22Rv1 (cell line): ENCODE measurements around the gene CFAP57.

Experiments
- H3K27ac ChIP-seq: fragments of 450-650 bp; 2 replicates; pipeline ENCODE4 v1.5.1; 2017
- ZFX ChIP-seq: fragments of 450-650 bp; IDR thresholded peaks from 2 replicates; pipeline ENCODE4 v1.6.1; 2017; ENCODE audit warnings: antibody characterized with exemption, borderline replicate concordance
- TF ChIP-seq, protein P1 (sequence below): fragments of 450-650 bp; IDR thresholded peaks from 2 replicates; pipeline ENCODE4 v1.5.1; 2017; ENCODE audit warnings: mild to moderate bottlenecking

The CFAP57 gene

GRCh38 chr1:43277116-43277876, 105.2 kb downstream of the CFAP57 start:
- H3K27ac ChIP-seq: peak overlapping the region; percentile 38; the same call in 1 of the 2 replicates
- TF ChIP-seq, protein P1, sequence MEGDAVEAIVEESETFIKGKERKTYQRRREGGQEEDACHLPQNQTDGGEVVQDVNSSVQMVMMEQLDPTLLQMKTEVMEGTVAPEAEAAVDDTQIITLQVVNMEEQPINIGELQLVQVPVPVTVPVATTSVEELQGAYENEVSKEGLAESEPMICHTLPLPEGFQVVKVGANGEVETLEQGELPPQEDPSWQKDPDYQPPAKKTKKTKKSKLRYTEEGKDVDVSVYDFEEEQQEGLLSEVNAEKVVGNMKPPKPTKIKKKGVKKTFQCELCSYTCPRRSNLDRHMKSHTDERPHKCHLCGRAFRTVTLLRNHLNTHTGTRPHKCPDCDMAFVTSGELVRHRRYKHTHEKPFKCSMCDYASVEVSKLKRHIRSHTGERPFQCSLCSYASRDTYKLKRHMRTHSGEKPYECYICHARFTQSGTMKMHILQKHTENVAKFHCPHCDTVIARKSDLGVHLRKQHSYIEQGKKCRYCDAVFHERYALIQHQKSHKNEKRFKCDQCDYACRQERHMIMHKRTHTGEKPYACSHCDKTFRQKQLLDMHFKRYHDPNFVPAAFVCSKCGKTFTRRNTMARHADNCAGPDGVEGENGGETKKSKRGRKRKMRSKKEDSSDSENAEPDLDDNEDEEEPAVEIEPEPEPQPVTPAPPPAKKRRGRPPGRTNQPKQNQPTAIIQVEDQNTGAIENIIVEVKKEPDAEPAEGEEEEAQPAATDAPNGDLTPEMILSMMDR: no peak
- no peak for TF ChIP-seq ZFX

DNA sequence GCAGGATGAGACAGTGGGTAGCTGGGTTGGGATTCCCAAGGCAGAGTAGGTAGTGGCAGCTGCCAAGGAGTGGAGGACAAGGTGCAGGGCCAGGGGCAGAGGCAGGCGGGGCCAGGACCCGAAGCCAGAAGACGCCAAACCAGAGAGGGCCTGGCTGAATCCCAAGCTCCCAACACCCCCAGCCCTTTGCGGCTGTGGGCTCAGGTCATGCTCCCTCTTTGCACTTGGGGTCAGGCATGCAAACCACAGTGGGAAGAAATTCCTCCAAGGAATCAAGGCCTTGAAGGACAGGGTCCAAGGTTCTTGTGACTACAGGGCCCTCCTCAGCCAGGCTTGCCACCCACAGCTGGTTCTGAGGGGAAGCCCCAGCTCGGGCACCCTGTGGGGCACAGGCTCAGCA, 107.0 kb downstream of the CFAP57 start:
- TF ChIP-seq, protein P1: no peak
- no peak for TF ChIP-seq ZFX
- H3K27ac ChIP-seq: no peak overlapping the region

GRCh38 chr1:43279666-43280065, 107.5 kb downstream of the CFAP57 start:
- TF ChIP-seq ZFX: no peak
- TF ChIP-seq, protein P1: no peak
- H3K27ac ChIP-seq: no peak overlapping the region

- no peak overlapping the region for H3K27ac ChIP-seq
- TF ChIP-seq, protein P1: no peak
- TF ChIP-seq ZFX: no peak
Observed at GRCh38 chr1:43280692-43281091, 108.6 kb downstream of the CFAP57 start.

GRCh38 chr1:43282220-43283195, 110.4 kb downstream of the CFAP57 start:
- no peak for TF ChIP-seq ZFX
- TF ChIP-seq, protein P1: no peak
- no peak overlapping the region for H3K27ac ChIP-seq

GRCh38 chr1:43284065-43284464, 111.9 kb downstream of the CFAP57 start:
- TF ChIP-seq ZFX: no peak
- TF ChIP-seq, protein P1: no peak

More at GRCh38 chr1:43284065-43284464, 111.9 kb downstream of the CFAP57 start:
- H3K27ac ChIP-seq: no peak overlapping the region
